Esophagus muscularis mucosa (tissue), 4 donors: Measurements from ENCODE around the gene KIZ. TPM values are rescaled to one million over a fixed set of nuclear protein-coding genes. Genes with fewer than 3 reads are reported as not detected.

ENCODE experiments used
- DNase-seq: peaks from one replicate; pipeline ENCODE4 v3.0.0-alpha.2; 2017; ENCODE audit errors: extremely low spot score
- H3K27ac ChIP-seq, 4 donors: fragments of 200-600 bp; sonication (generic); replicated peaks in 1 of 4; 1 replicate in 3 of 4; 2 replicates in 1 of 4; pipeline ENCODE4 v1.5.1; 2016 to 2019; ENCODE audit warnings: mild to moderate bottlenecking in 1 of 4
- H3K27me3 ChIP-seq, 4 donors: fragments of 200-600 bp; sonication (generic); one replicate each; pipeline versions ENCODE4 v1.5.1 to v1.6.0; 2016 to 2019
- H3K36me3 ChIP-seq, 4 donors: fragments of 200-600 bp; sonication (generic); one replicate each; pipeline ENCODE4 v1.5.1; 2016 to 2019
- H3K4me1 ChIP-seq, 4 donors: fragments of 200-600 bp; sonication (generic); one replicate each; pipeline ENCODE4 v1.5.1; 2016 to 2019
- H3K4me3 ChIP-seq, 4 donors: fragments of 200-600 bp; sonication (generic); 1 replicate in 2 of 4; 2 replicates in 2 of 4; pipeline ENCODE4 v1.5.1; 2016 to 2019; ENCODE audit warnings: mild to moderate bottlenecking in 4 of 4, moderate library complexity in 1 of 4
- H3K9me3 ChIP-seq, 4 donors: fragments of 200-600 bp; sonication (generic); 1 replicate in 3 of 4; 2 replicates in 1 of 4; pipeline ENCODE4 v1.5.1; 2016 to 2019
- CTCF ChIP-seq, 3 experiments: fragments of 200-600 bp in 2 of 3; fragments of 450-650 bp in 1 of 3; sonication (generic) in 2 of 3; IDR thresholded peaks; one replicate each; pipeline ENCODE4 v1.5.1; 2017 to 2019; ENCODE audit warnings: antibody characterized with exemption in 3 of 3, mild to moderate bottlenecking in 2 of 3, moderate library complexity in 1 of 3
- EP300 ChIP-seq: sonication (generic); formaldehyde crosslinking; IDR thresholded peaks from one replicate; pipeline ENCODE4 v1.6.1; 2017; ENCODE audit warnings: antibody characterized with exemption
- POLR2A ChIP-seq: fragments of 450-650 bp; IDR thresholded peaks from one replicate; pipeline ENCODE4 v1.6.1; 2017; ENCODE audit warnings: antibody characterized with exemption, moderate library complexity, mild to moderate bottlenecking, low read depth
- POLR2AphosphoS5 ChIP-seq, 2 donors: sonication (generic); formaldehyde crosslinking; IDR thresholded peaks; one replicate each; pipeline ENCODE4 v1.6.1; 2017; ENCODE audit warnings: antibody characterized with exemption in 2 of 2
- WGBS: methylation state at CpG from one replicate; pipeline ENCODE4 v1.1.5; 2018; 5-methylcytosine and 5-hydroxymethylcytosine counted together
- intact Hi-C: fragments of 100-400 bp; cut with DNase I; formaldehyde crosslinking; loops from one replicate; pipeline ENCODE4 v1.15.1; 2023
- total RNA-seq, 4 donors: library from RNA; depleted of rRNA; stranded (reverse); fragments of >200 nt; gene quantifications; one replicate each; pipeline versions ENCODE4 v1.1.0 to v1.2.1, GENCODE V29; 2016

KIZ gene
- total RNA-seq, result 10 to 100 TPM; 17.2 to 32.0 (median 25.6) TPM

DNA sequence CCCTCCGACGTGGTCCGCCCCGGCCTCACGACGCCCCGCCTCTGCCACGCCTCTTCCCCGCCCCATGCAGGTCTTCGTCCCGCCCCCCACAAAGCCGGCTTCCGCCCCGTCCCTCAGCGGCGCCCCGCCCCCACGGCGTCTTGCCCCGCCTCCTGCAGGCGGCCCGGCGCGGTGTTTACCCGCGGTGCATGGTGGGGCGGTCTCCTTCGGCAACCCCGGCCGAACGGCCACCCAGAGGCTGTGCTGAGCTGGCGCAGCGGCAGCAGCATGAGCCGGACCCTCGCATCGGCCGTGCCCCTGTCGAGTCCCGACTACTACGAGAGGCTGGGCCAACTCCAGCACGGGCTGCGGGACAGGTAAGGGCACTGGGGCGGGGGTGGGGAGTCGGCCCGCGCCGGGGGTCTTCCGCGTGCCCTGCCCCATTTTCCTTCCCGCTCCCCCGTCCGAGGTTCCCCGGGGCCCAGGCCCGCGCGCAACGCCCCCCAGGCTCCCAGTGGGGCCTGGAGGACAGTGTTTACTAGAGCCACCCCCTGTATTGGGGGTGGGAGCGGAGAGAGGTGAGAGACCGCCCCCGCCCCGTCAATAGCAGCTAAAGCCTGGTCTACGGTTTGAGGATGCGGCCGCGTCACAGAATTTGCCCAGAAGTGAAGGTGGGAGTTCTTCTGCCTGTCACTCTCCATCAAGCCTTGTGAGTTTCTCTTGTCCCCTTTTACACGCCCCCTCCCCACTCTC is at the start of gene KIZ:
Gene KIZ, plus strand, starts transcription at position 234 of the 732 bp plus-strand sequence. Its CDS starts 34 bp downstream, at position 268.
- intact Hi-C loops, result loop anchor here (5.0 kb wide), 1 partner anchor 176 kb away; the partner anchor contains the start of gene XRN2
- Histone ChIP-seq H3K27me3 (no peaks in the 10 kb centered on the region), H3K36me3 (peaks cover 0 to under 1% (median 0%) of the 10 kb centered on the region in 4 donors), H3K27ac (peak within 1 kb of the TSS; percentile 82 to 87 (median 86)), H3K4me1 (peaks cover 0 to 21% (median 17%) of the 10 kb centered on the region in 4 donors), H3K9me3 (no peaks in the 10 kb centered on the region), H3K4me3 (peak within 1 kb of the TSS; percentile 82 to 97 (median 92))
- peak; percentile 97 for DNase-seq
- TF ChIP-seq POLR2A (peak; percentile 87), EP300 (no peak), CTCF (IDR thresholded peaks at IDR 0.05) (peak; percentile 43 to 64 (median 51)), POLR2AphosphoS5 (IDR thresholded peaks at IDR 0.05) (peak; percentile 93 to 99)
- WGBS, result 2% methylated on average over 9 of the region's 66 CpGs

DNA sequence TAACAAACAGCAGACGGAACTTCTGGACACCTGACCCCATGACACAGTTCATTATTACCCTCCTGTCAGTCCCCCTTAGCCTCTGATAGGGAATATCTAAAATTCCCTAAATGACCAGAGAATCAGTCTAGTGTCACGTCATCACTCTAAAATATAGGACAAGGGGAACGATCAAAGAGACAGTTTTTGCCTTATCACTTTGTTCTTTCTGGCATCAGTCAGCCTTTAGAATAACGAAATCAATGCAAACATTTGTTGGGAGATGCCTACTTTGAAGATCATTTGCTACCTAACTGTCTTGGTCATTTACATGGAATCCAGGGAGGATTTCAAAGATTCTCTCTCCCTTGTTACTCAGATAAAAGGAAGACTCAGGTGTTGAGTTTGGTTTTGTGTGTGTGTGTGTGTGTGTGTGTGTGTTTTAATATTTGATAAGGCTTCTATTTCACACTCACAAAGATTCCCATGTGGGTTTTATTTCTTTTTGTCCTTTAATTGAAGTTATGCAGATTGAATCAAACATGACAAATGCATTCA is 48.0 kb upstream of the KIZ start:
- TF ChIP-seq EP300 (no peak), CTCF (IDR thresholded peaks at IDR 0.05) (no peak), POLR2A (no peak), POLR2AphosphoS5 (IDR thresholded peaks at IDR 0.05) (no peak)
- intact Hi-C loops, result no loop called here

GRCh38 chr20:21082584-21082983 is 43.3 kb upstream of the KIZ start:
- Histone ChIP-seq H3K4me3 (no peak overlapping the region), H3K9me3 (no peaks in the 10 kb centered on the region), H3K27ac (no peak overlapping the region), H3K4me1 (no peaks in the 10 kb centered on the region), H3K27me3 (peaks cover 0 to 34% (median 0%) of the 10 kb centered on the region in 4 donors), H3K36me3 (no peaks in the 10 kb centered on the region)
- DNase-seq, result peak; percentile 78
- WGBS, result 73% methylated on average over 2 of the region's 2 CpGs
- TF ChIP-seq CTCF (IDR thresholded peaks at IDR 0.05), result no peak
- intact Hi-C loops, result no loop called here

More for the DNA sequence above, 48.0 kb upstream of the KIZ start:
- H3K4me3 ChIP-seq, result no peak overlapping the region
- no peaks in the 10 kb centered on the region for H3K4me1 ChIP-seq
- 43% methylated on average over 4 of the region's 4 CpGs for WGBS
- H3K36me3 ChIP-seq, result no peaks in the 10 kb centered on the region
- no peak overlapping the region for H3K27ac ChIP-seq
- DNase-seq, result no peak
- no peaks in the 10 kb centered on the region for H3K9me3 ChIP-seq
- peaks cover 0 to 20% (median 0%) of the 10 kb centered on the region in 4 donors for H3K27me3 ChIP-seq

DNA sequence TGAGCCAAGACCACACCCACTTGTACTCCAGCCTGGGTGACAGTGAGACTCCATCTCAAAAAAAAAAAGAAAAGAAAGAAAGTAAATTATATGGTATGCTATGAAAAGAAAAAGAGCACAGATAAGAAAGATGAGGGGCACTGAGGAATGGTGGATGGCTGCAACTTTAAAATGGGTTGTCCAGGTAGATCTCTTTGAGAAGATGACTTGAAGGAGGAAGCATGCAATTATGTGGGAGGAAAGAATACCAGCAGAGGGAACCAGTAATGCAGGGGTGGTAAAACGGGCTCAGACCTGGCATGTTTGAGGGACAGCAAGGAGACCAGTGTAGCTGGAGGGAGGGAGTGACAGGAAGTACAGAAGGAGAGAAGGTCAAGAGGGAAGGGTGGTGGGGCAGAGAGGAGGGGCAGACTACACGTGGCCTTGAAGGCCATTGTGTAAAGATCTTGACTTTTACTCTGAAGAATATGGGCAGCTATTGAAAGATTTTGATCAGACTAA is 42.0 kb upstream of the KIZ start:
- Histone ChIP-seq H3K36me3 (no peaks in the 10 kb centered on the region), H3K9me3 (no peaks in the 10 kb centered on the region), H3K27ac (no peak overlapping the region), H3K27me3 (peaks cover 0 to 38% (median 0%) of the 10 kb centered on the region in 4 donors), H3K4me3 (no peak overlapping the region), H3K4me1 (no peaks in the 10 kb centered on the region)
- intact Hi-C loops, result no loop called here
- peak; percentile 14 for DNase-seq
- 35% methylated on average over 2 of the region's 2 CpGs for WGBS
- no peak for TF ChIP-seq CTCF (IDR thresholded peaks at IDR 0.05)
- no peak for TF ChIP-seq EP300
- TF ChIP-seq POLR2A, result no peak
- no peak for TF ChIP-seq POLR2AphosphoS5 (IDR thresholded peaks at IDR 0.05)
